Activated CD4-positive, alpha-beta T cell treated with anti-CD3 and anti-CD28 coated beads, Interleukin-2, amount 10 ng/mL, durations not matched to agents 7 days and 5 days (primary cell): ENCODE measurements around the gene TBX3. TPM values are rescaled to one million over a fixed set of nuclear protein-coding genes. Genes with fewer than 3 reads are reported as not detected.
"Not testable (repeated sequence)": the region's sequence is repeated elsewhere in the genome, so short reads cannot be mapped to it uniquely, and the experiment has no call there.

Experiments used
- CTCF ChIA-PET: fragments of 350-600 bp; sonication (Branson Sonifier 250); formaldehyde crosslinking; loops from one replicate; lab custom pipeline; 2021; ENCODE audit warnings: antibody characterized with exemption; lab: Charles Lee
- POLR2A ChIA-PET: fragments of 350-600 bp; sonication (Branson Sonifier 250); formaldehyde crosslinking; loops from one replicate; lab custom pipeline; 2021; ENCODE audit warnings: antibody characterized with exemption; lab: Charles Lee
- DNase-seq: peaks from one replicate; pipeline ENCODE4 v3.0.0-alpha.2; 2020
- H3K27ac Mint-ChIP-seq: one replicate; pipeline ENCODE4 v1.8.0; 2021; ENCODE audit warnings: mild to moderate bottlenecking, moderate library complexity, mixed read lengths
- H3K27me3 Mint-ChIP-seq: one replicate; pipeline ENCODE4 v1.8.0; 2021; ENCODE audit warnings: mixed read lengths
- H3K36me3 Mint-ChIP-seq: one replicate; pipeline ENCODE4 v1.8.0; 2021; ENCODE audit warnings: low read depth, mixed read lengths
- H3K4me1 Mint-ChIP-seq: one replicate; pipeline ENCODE4 v1.8.0; 2021; ENCODE audit warnings: mixed read lengths
- H3K4me3 Mint-ChIP-seq: one replicate; pipeline ENCODE4 v1.8.0; 2021; ENCODE audit warnings: mild to moderate bottlenecking, moderate library complexity, mixed read lengths
- H3K9me3 Mint-ChIP-seq: one replicate; pipeline ENCODE4 v1.8.0; 2021; ENCODE audit warnings: mixed read lengths
- total RNA-seq, 2 experiments: library from RNA; stranded (reverse); gene quantifications; one replicate each; pipeline ENCODE4 v1.2.3, GENCODE V29; 2021

Gene TBX3
- not detected for total RNA-seq

- DNase-seq = peak; percentile 36
- H3K9me3 Mint-ChIP-seq = peaks cover 2% of the 10 kb centered on the region
- H3K36me3 Mint-ChIP-seq = peaks cover 8% of the 10 kb centered on the region
- peak within 1 kb of the TSS; percentile 80 for H3K27ac Mint-ChIP-seq
- peak within 1 kb of the TSS; percentile 51 for H3K4me3 Mint-ChIP-seq
- H3K4me1 Mint-ChIP-seq = peaks cover 11% of the 10 kb centered on the region
- H3K27me3 Mint-ChIP-seq = peaks cover 93% of the 10 kb centered on the region
- POLR2A ChIA-PET = no interaction called here
- CTCF ChIA-PET = interaction anchor here (0.8 kb wide), 1 partner anchor 15 kb away, joined by 3 read pairs; no protein-coding TSS in a partner anchor
Observed at GRCh38 chr12:114684098-114684869, at the start of gene TBX3. TBX3 (minus strand) TSS chr12:114684175; CDS start chr12:114683200, 975 bp downstream.

GRCh38 chr12:114732426-114733030 lies 48.6 kb upstream of the TBX3 start:
- no peak for DNase-seq
- Mint-ChIP-seq H3K4me1 (no peaks in the 10 kb centered on the region), H3K27ac (no peak overlapping the region), H3K9me3 (no peaks in the 10 kb centered on the region), H3K36me3 (no peaks in the 10 kb centered on the region), H3K27me3 (peaks cover 24% of the 10 kb centered on the region), H3K4me3 (no peak overlapping the region)
- CTCF ChIA-PET = no interaction called here
- POLR2A ChIA-PET = no interaction called here

GRCh38 chr12:114729731-114730130 lies 45.8 kb upstream of the TBX3 start:
- DNase-seq = no peak
- H3K4me3 Mint-ChIP-seq = no peak overlapping the region
- no peaks in the 10 kb centered on the region for H3K9me3 Mint-ChIP-seq
- no peak overlapping the region for H3K27ac Mint-ChIP-seq
- ChIA-PET POLR2A (no interaction called here), CTCF (interaction anchor here (0.6 kb wide), 1 partner anchor 10 kb away, joined by 4 read pairs; no protein-coding TSS in a partner anchor)
- peaks cover 6% of the 10 kb centered on the region for H3K27me3 Mint-ChIP-seq
- no peaks in the 10 kb centered on the region for H3K4me1 Mint-ChIP-seq
- H3K36me3 Mint-ChIP-seq = no peaks in the 10 kb centered on the region

GRCh38 chr12:114726092-114726710 lies 42.2 kb upstream of the TBX3 start:
- Mint-ChIP-seq H3K27me3 (no peaks in the 10 kb centered on the region), H3K9me3 (no peaks in the 10 kb centered on the region), H3K4me1 (no peaks in the 10 kb centered on the region), H3K4me3 (no peak overlapping the region), H3K36me3 (no peaks in the 10 kb centered on the region), H3K27ac (no peak overlapping the region)
- ChIA-PET CTCF (no interaction called here), POLR2A (interaction anchor here (0.5 kb wide), 1 partner anchor 1155 kb away, joined by 5 read pairs; no protein-coding TSS in a partner anchor)
- no peak for DNase-seq

GRCh38 chr12:114722176-114722575 lies 38.2 kb upstream of the TBX3 start:
- H3K27ac Mint-ChIP-seq, DNase-seq, H3K4me3 Mint-ChIP-seq, POLR2A ChIA-PET, H3K36me3 Mint-ChIP-seq, H3K4me1 Mint-ChIP-seq, CTCF ChIA-PET, H3K27me3 Mint-ChIP-seq, H3K9me3 Mint-ChIP-seq: not testable (repeated sequence)

GRCh38 chr12:114721266-114721665 lies 37.3 kb upstream of the TBX3 start:
- Mint-ChIP-seq H3K36me3 (no peaks in the 10 kb centered on the region), H3K9me3 (no peaks in the 10 kb centered on the region), H3K4me1 (no peaks in the 10 kb centered on the region), H3K27ac (no peak overlapping the region), H3K4me3 (no peak overlapping the region), H3K27me3 (no peaks in the 10 kb centered on the region)
- no peak for DNase-seq
- ChIA-PET POLR2A (no interaction called here), CTCF (no interaction called here)

- no peaks in the 10 kb centered on the region for H3K36me3 Mint-ChIP-seq
- no peak overlapping the region for H3K4me3 Mint-ChIP-seq
- no peaks in the 10 kb centered on the region for H3K27me3 Mint-ChIP-seq
- peaks cover 4% of the 10 kb centered on the region for H3K9me3 Mint-ChIP-seq
- no peak overlapping the region for H3K27ac Mint-ChIP-seq
- ChIA-PET POLR2A (no interaction called here), CTCF (no interaction called here)
- no peak for DNase-seq
- no peaks in the 10 kb centered on the region for H3K4me1 Mint-ChIP-seq
Observed at GRCh38 chr12:114713466-114714215, 29.7 kb upstream of the TBX3 start.

GRCh38 chr12:114711689-114712152 lies 27.7 kb upstream of the TBX3 start:
- Mint-ChIP-seq H3K4me1 (no peaks in the 10 kb centered on the region), H3K27ac (no peak overlapping the region), H3K4me3 (no peak overlapping the region), H3K36me3 (no peaks in the 10 kb centered on the region), H3K9me3 (peaks cover 4% of the 10 kb centered on the region), H3K27me3 (peaks cover 2% of the 10 kb centered on the region)
- no peak for DNase-seq
- ChIA-PET CTCF (no interaction called here), POLR2A (no interaction called here)

GRCh38 chr12:114710151-114710550 lies 26.2 kb upstream of the TBX3 start:
- peaks cover 2% of the 10 kb centered on the region for H3K27me3 Mint-ChIP-seq
- CTCF ChIA-PET = no interaction called here

GRCh38 chr12:114709112-114709511 lies 25.1 kb upstream of the TBX3 start:
- Mint-ChIP-seq H3K27ac (no peak overlapping the region), H3K27me3 (peaks cover 2% of the 10 kb centered on the region), H3K4me3 (no peak overlapping the region), H3K4me1 (no peaks in the 10 kb centered on the region), H3K9me3 (peaks cover 2% of the 10 kb centered on the region), H3K36me3 (no peaks in the 10 kb centered on the region)
- ChIA-PET POLR2A (no interaction called here), CTCF (interaction anchor here (0.6 kb wide), 1 partner anchor 569 kb away, joined by 4 read pairs; no protein-coding TSS in a partner anchor)
- no peak for DNase-seq

More at GRCh38 chr12:114710151-114710550, 26.2 kb upstream of the TBX3 start:
- Mint-ChIP-seq H3K4me3 (no peak overlapping the region), H3K4me1 (no peaks in the 10 kb centered on the region), H3K27ac (no peak overlapping the region), H3K9me3 (peaks cover 4% of the 10 kb centered on the region), H3K36me3 (no peaks in the 10 kb centered on the region)
- DNase-seq = no peak
- POLR2A ChIA-PET = no interaction called here

GRCh38 chr12:114708598-114708997 lies 24.6 kb upstream of the TBX3 start:
- H3K9me3 Mint-ChIP-seq, H3K4me1 Mint-ChIP-seq, H3K4me3 Mint-ChIP-seq, H3K27ac Mint-ChIP-seq, DNase-seq, H3K27me3 Mint-ChIP-seq, H3K36me3 Mint-ChIP-seq, POLR2A ChIA-PET: not testable (repeated sequence)
- CTCF ChIA-PET = interaction anchor here (0.6 kb wide), 1 partner anchor 568 kb away, joined by 4 read pairs; no protein-coding TSS in a partner anchor

GRCh38 chr12:114704096-114704495 lies 20.1 kb upstream of the TBX3 start:
- H3K27me3 Mint-ChIP-seq = peaks cover 37% of the 10 kb centered on the region
- no peaks in the 10 kb centered on the region for H3K36me3 Mint-ChIP-seq
- no peaks in the 10 kb centered on the region for H3K4me1 Mint-ChIP-seq
- no peak overlapping the region for H3K4me3 Mint-ChIP-seq
- ChIA-PET POLR2A (no interaction called here), CTCF (no interaction called here)
- DNase-seq = no peak
- H3K9me3 Mint-ChIP-seq = no peaks in the 10 kb centered on the region
- no peak overlapping the region for H3K27ac Mint-ChIP-seq
